K562 (cell line): ENCODE measurements around the gene DYDC1. TPM values are rescaled to one million over a fixed set of nuclear protein-coding genes. Genes with fewer than 3 reads are reported as not detected.

Source experiments
- ATAC-seq: fragments of 200-7000 bp; cut with Tn5 transposase; 3 replicates; pipeline ENCODE4 v1.9.1; 2020; ENCODE audit warnings: moderate library complexity
- BruUV-seq: library from RNA; stranded (reverse); fragments of 400-500 nt; replicated peaks from 2 replicates; lab custom pipeline; 2021; lab: Mats Ljungman, UMichigan
- CTCF ChIA-PET: fragments of 300-600 bp; formaldehyde crosslinking; extraction: SDS; loops from one replicate; lab custom pipeline; 2021; ENCODE audit warnings: low intra/inter-chr PET ratio; lab: Yijun Ruan, JAX
- POLR2A ChIA-PET: fragments of 300-600, 350-650 bp; sonication (Branson Sonifier 250); formaldehyde crosslinking; extraction: SDS; loops from one replicate; lab custom pipeline; 2021; ENCODE audit warnings: antibody characterized with exemption, inconsistent platforms; lab: Yijun Ruan, JAX
- DNase-seq, 4 experiments: peaks; one replicate each; pipeline versions ENCODE4 v3.0.0 to v3.0.0-alpha.2; 2011 to 2018; ENCODE audit warnings: low spot score in 3 of 4, mixed read lengths in 3 of 4; ENCODE audit errors: extremely low read depth in 1 of 4
- FAIRE-seq: peaks from 2 replicates; lab custom pipeline; 2011; peaks lifted over from hg19 to GRCh38; lab: Jason Lieb, UNC
- H2AFZ ChIP-seq: 2 replicates; pipeline ENCODE4 v1.6.0; 2011; ENCODE audit warnings: low read depth, low read length, control low read depth, inconsistent platforms
- H3K27ac ChIP-seq: fragments of 200-600 bp; 3 replicates; pipeline ENCODE4 v1.8.0; 2011; ENCODE audit warnings: low read depth, mild to moderate bottlenecking, control low read depth, inconsistent platforms, low read length, moderate library complexity, mixed read lengths; ENCODE audit errors: extremely low read depth
- H3K27me3 ChIP-seq, 2 experiments: fragments of 300-600 bp in 1 of 2; 2 replicates in 1 of 2; 3 replicates in 1 of 2; pipeline versions ENCODE4 v1.6.0 to v1.8.0; 2011; ENCODE audit warnings: inconsistent platforms in 2 of 2, low read length in 2 of 2, mild to moderate bottlenecking in 1 of 2, mixed read lengths in 1 of 2, moderate library complexity in 1 of 2; ENCODE audit not compliant: control insufficient read depth in 2 of 2, insufficient read depth in 2 of 2
- H3K36me3 ChIP-seq: fragments of 300-600 bp; 3 replicates; pipeline ENCODE4 v1.8.0; 2011; ENCODE audit warnings: mild to moderate bottlenecking, low read length, inconsistent platforms; ENCODE audit not compliant: control insufficient read depth, insufficient read depth
- H3K4me1 ChIP-seq, 2 experiments: fragments of 200-600 bp in 1 of 2; replicated peaks in 1 of 2; 2 replicates in 1 of 2; 3 replicates in 1 of 2; pipeline versions ENCODE4 v1.5.1 to v1.8.0; 2011; ENCODE audit warnings: inconsistent platforms in 2 of 2, low read length in 2 of 2, mild to moderate bottlenecking in 1 of 2, mixed read lengths in 1 of 2, moderate library complexity in 1 of 2; ENCODE audit not compliant: control insufficient read depth in 2 of 2, insufficient read depth in 2 of 2
- H3K4me2 ChIP-seq: 2 replicates; pipeline ENCODE4 v1.6.1; 2011; ENCODE audit warnings: low read length, control low read depth, inconsistent platforms, mixed read lengths; ENCODE audit not compliant: insufficient read depth
- H3K4me3 ChIP-seq: fragments of 200-600 bp; sonication (generic), shearing (Covaris generic); 2 replicates; pipeline ENCODE4 v1.5.1; 2016; ENCODE audit warnings: control low read depth, inconsistent platforms
- H3K79me2 ChIP-seq: fragments of 200-600 bp; 3 replicates; pipeline ENCODE4 v1.8.0; 2011; ENCODE audit warnings: low read length, inconsistent platforms; ENCODE audit not compliant: control insufficient read depth, insufficient read depth
- H3K9ac ChIP-seq, 2 experiments: 2 replicates each; pipeline versions ENCODE4 v1.6.0 to v1.6.1; 2011; ENCODE audit warnings: low read depth in 2 of 2, low read length in 2 of 2, control low read depth in 1 of 2, inconsistent platforms in 1 of 2, mild to moderate bottlenecking in 1 of 2, mixed read lengths in 1 of 2; ENCODE audit not compliant: insufficient read depth in 1 of 2
- H3K9me1 ChIP-seq: one replicate; pipeline ENCODE4 v1.6.0; 2011; ENCODE audit warnings: inconsistent platforms, mild to moderate bottlenecking, low read length, moderate library complexity; ENCODE audit not compliant: control insufficient read depth, insufficient read depth
- H3K9me3 ChIP-seq: replicated peaks from 2 replicates; pipeline ENCODE4 v1.5.1; 2011; ENCODE audit warnings: low read depth, low read length, inconsistent platforms; ENCODE audit not compliant: control insufficient read depth, insufficient read depth
- H4K20me1 ChIP-seq: replicated peaks from 2 replicates; pipeline ENCODE4 v1.6.1; 2011; ENCODE audit warnings: low read length, inconsistent platforms, mixed read lengths; ENCODE audit not compliant: control insufficient read depth, insufficient read depth
- CAMTA2 ChIP-seq: fragments of 250-450 bp; sonication (Bioruptor Pico); conservative IDR thresholded peaks from 2 replicates; pipeline ENCODE4 v1.5.1; 2022
- CHD2 ChIP-seq: IDR thresholded peaks from 2 replicates; pipeline ENCODE4 v1.6.1; 2011; ENCODE audit warnings: low read depth, low read length
- DNMT1 ChIP-seq: fragments of 450-650 bp; IDR thresholded peaks from 2 replicates; pipeline ENCODE4 v1.6.1; 2016; ENCODE audit warnings: antibody characterized with exemption, mild to moderate bottlenecking
- HMG20A ChIP-seq: fragments of 450-650 bp; formaldehyde crosslinking; conservative IDR thresholded peaks from 2 replicates; pipeline ENCODE4 v1.4.0; 2020; ENCODE audit warnings: mild to moderate bottlenecking, mixed read lengths
- IRF2 ChIP-seq: sonication (generic); formaldehyde crosslinking; IDR thresholded peaks from 2 replicates; pipeline ENCODE4 v1.8.1; 2022; ENCODE audit warnings: mild to moderate bottlenecking, missing genetic modification reagents
- KAT7 ChIP-seq: sonication (generic); formaldehyde crosslinking; IDR thresholded peaks from 2 replicates; pipeline ENCODE4 v1.8.0; 2022; ENCODE audit warnings: missing genetic modification reagents, mild to moderate bottlenecking, borderline replicate concordance
- KLF6 ChIP-seq: fragments of 250-450 bp; sonication (Bioruptor Pico); IDR thresholded peaks from 2 replicates; pipeline ENCODE4 v1.4.0; 2020; ENCODE audit warnings: mild to moderate bottlenecking, moderate library complexity, borderline replicate concordance
- NR1H2 ChIP-seq: sonication (generic); formaldehyde crosslinking; IDR thresholded peaks from 2 replicates; pipeline ENCODE4 v1.4.0; 2020; ENCODE audit warnings: mild to moderate bottlenecking, missing genetic modification reagents
- POLR2B ChIP-seq: fragments of 450-650 bp; IDR thresholded peaks from 2 replicates; pipeline ENCODE4 v1.6.1; 2018; ENCODE audit warnings: low read depth; ENCODE audit not compliant: partially characterized antibody
- RBM14 ChIP-seq: fragments of 200-400 bp; formaldehyde crosslinking; IDR thresholded peaks from 2 replicates; pipeline ENCODE4 v1.6.1; 2018; ENCODE audit warnings: low read depth, mild to moderate bottlenecking, low read length, moderate library complexity, borderline replicate concordance; ENCODE audit not compliant: insufficient read depth
- RUNX1 ChIP-seq: sonication (generic); IDR thresholded peaks from 2 replicates; pipeline ENCODE4 v1.6.1; 2016; ENCODE audit warnings: antibody characterized with exemption, low read depth
- SOX6 ChIP-seq: fragments of 450-650 bp; IDR thresholded peaks from 2 replicates; pipeline ENCODE4 v1.6.1; 2014; ENCODE audit warnings: mild to moderate bottlenecking
- ZBTB2 ChIP-seq: fragments of 450-650 bp; IDR thresholded peaks from 2 replicates; pipeline ENCODE4 v1.6.1; 2016; ENCODE audit warnings: antibody characterized with exemption
- ZBTB9 ChIP-seq: fragments of 450-650 bp; formaldehyde crosslinking; IDR thresholded peaks from 2 replicates; pipeline ENCODE4 v1.4.0; 2020; ENCODE audit warnings: mild to moderate bottlenecking, moderate library complexity
- WGBS: fragments of 100-300 bp; shearing (Covaris generic); methylation state at CpG from one replicate; pipeline ENCODE4 v1.1.6; 2016; ENCODE audit warnings: low coverage, mixed read lengths; ENCODE audit not compliant: insufficient coverage; ENCODE audit errors: missing lambda C conversion rate; 5-methylcytosine and 5-hydroxymethylcytosine counted together
- in situ Hi-C: fragments of 300-500 bp; cut with MboI; formaldehyde crosslinking; loops from 4 replicates; pipeline ENCODE4 v1.15.0; 2018; ENCODE audit warnings: inconsistent platforms, mixed read lengths
- intact Hi-C: fragments of 100-400 bp; cut with micrococcal nuclease; formaldehyde crosslinking; loops from 2 replicates; pipeline ENCODE4 v1.14.2; 2022
- polyA plus RNA-seq, 8 experiments: library from polyadenylated mRNA; depleted of rRNA in 4 of 8; stranded (reverse) in 5 of 8; unstranded in 3 of 8; fragments of >200 nt; fragmentation: Nextera tagmentation in 2 of 8; fragmentation: Illumina TruSeq in 1 of 8; extraction: Ambion mirVana in 2 of 8; extraction: Trizol in 1 of 8; gene quantifications; 2 replicates each; pipeline versions ENCODE4 v1.2.1 to v1.2.3, GENCODE V29; 2011 to 2014; ENCODE audit warnings: inconsistent platforms in 1 of 8, missing spikeins in 1 of 8
- total RNA-seq, 7 experiments: library from RNA; depleted of rRNA in 6 of 7; stranded (reverse); fragments of >200 nt in 6 of 7; fragmentation: Illumina TruSeq in 2 of 7; extraction: Trizol in 2 of 7; gene quantifications; 2 replicates each; pipeline versions ENCODE4 v1.2.1 to v1.2.3, GENCODE V29; 2011 to 2021; ENCODE audit warnings: low replicate concordance in 1 of 7
- TF ChIP-seq, protein P1 (sequence below), 2 experiments: IDR thresholded peaks; 2 replicates each; pipeline ENCODE4 v1.6.1; 2011; ENCODE audit warnings: borderline replicate concordance in 1 of 2, control low read depth in 1 of 2, low read depth in 1 of 2, low read length in 1 of 2, mild to moderate bottlenecking in 1 of 2, mixed read lengths in 1 of 2, moderate library complexity in 1 of 2; ENCODE audit not compliant: insufficient read depth in 1 of 2, insufficient read length in 1 of 2, poor library complexity in 1 of 2, severe bottlenecking in 1 of 2; ENCODE audit errors: extremely low read depth in 1 of 2

The DYDC1 gene
- total and polyA plus RNA-seq, 9 of the 15 experiments (the other 6 are each of a cell fraction or from before 2014, with no cell fraction given): not detected

- no peak overlapping the region for H3K9ac ChIP-seq
- no peak for DNase-seq
- H3K4me1 ChIP-seq: peaks cover 0 to 19% of the 10 kb centered on the region in 2 experiments; a peak in 2 of 5 replicates
- intact Hi-C loops (no loop called here), in situ Hi-C loops (no loop called here)
- CTCF ChIA-PET: no interaction called here
- no peaks in the 10 kb centered on the region for H3K36me3 ChIP-seq
- H3K4me2 ChIP-seq: no peak overlapping the region
- H3K27me3 ChIP-seq: peaks cover 32 to 39% of the 10 kb centered on the region in 2 experiments
- no peak overlapping the region for H2AFZ ChIP-seq
- no peak; the same call in 2 of the 3 replicates for ATAC-seq
- BruUV-seq: no TSS peak
- no peak for FAIRE-seq
- H4K20me1 ChIP-seq: no peaks in the 10 kb centered on the region
- no peaks in the 10 kb centered on the region for H3K9me1 ChIP-seq
- H3K4me3 ChIP-seq: no peak overlapping the region
- TF ChIP-seq, protein P1, sequence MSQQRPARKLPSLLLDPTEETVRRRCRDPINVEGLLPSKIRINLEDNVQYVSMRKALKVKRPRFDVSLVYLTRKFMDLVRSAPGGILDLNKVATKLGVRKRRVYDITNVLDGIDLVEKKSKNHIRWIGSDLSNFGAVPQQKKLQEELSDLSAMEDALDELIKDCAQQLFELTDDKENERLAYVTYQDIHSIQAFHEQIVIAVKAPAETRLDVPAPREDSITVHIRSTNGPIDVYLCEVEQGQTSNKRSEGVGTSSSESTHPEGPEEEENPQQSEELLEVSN (IDR thresholded peaks at IDR 0.05; ENCODE audit: borderline replicate concordance in 1 of 2, extremely low read depth in 1 of 2, insufficient read depth in 1 of 2, insufficient read length in 1 of 2, low read depth in 1 of 2, low read length in 1 of 2, poor library complexity in 1 of 2, severe bottlenecking in 1 of 2): no peak
- no peak for TF ChIP-seq RBM14
- TF ChIP-seq ZBTB2: no peak
- no peak for TF ChIP-seq KLF6 (CRISPR knock-in tag)
- no peak for TF ChIP-seq HMG20A
- TF ChIP-seq ZBTB9 (CRISPR knock-in tag): no peak
- TF ChIP-seq CAMTA2 (CRISPR knock-in tag): no peak
- no peak for TF ChIP-seq DNMT1
- TF ChIP-seq NR1H2: no peak
- no peak for TF ChIP-seq IRF2 (CRISPR knock-in tag)
- TF ChIP-seq SOX6: no peak
- no peak for TF ChIP-seq CHD2
- no peak for TF ChIP-seq RUNX1
- no peak for TF ChIP-seq KAT7 (CRISPR knock-in tag)
- no peak for TF ChIP-seq POLR2B
- TF ChIP-seq, all 486 proteins: peak for 0
- Histone ChIP-seq H3K9me3 (no peaks in the 10 kb centered on the region), H3K79me2 (no peaks in the 10 kb centered on the region), H3K27ac (no peak overlapping the region)
- POLR2A ChIA-PET: interaction anchor here (1.1 kb wide), 1 partner anchor 14 kb away, joined by 3 read pairs; no protein-coding TSS in a partner anchor
- WGBS: 10% methylated on average over 19 of the region's 22 CpGs
Measured at GRCh38 chr10:80359644-80360043, 3.1 kb upstream of the DYDC1 start.
